Right forelimb (tissue), 1 donor: Measurements from ENCODE around the gene TMEM14A.
"Not testable (repeated sequence)": the region's sequence is repeated elsewhere in the genome, so short reads cannot be mapped to it uniquely, and the experiment has no call there.

Source experiments
- DNase-seq: peaks from one replicate; pipeline ENCODE4 v3.0.0-alpha.2; 2018

TMEM14A gene, protein sequence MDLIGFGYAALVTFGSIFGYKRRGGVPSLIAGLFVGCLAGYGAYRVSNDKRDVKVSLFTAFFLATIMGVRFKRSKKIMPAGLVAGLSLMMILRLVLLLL

DNA sequence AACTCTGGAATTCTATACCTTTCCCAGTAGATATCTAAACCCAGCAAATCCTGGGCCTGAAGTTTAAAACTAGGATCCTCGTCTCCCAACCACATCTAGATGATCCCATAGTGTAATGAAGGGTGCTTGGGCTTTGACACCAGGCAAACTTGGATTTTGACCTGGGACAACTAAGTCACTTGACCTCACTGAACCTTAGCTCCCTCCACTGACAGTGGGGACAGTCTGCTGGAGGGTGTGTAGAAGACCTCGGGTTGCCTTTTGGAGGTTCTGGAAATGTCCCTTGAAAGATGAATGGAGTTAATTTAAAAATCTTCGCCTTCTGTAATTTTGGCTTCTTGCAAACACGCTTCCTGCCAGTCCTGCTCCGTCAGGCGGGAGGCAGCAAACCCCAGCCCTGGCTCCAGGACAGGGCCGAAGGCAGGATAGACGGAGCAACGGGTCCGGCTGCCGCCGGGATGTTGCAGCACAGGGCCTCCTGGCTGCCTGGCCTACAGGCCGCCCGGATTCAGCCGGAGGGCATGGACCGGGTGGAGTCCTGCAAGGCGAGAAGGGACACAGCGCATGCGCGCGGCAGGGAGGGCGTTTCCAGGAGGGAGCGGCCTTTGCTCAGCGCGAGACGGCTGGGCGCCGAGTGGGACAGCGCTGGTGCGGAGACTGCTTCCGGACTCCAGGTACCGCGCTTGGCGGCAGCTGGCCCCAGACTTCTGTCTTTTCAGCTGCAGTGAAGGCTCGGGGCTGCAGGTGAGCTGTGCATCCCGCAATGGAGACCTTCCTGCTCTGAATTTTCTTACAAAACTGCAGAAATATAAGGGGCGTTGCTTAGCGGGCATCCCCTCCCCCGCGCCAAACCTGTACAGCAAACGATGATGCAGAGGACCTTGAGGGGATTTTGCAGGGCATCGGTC lies at the start of gene TMEM14A:
Gene TMEM14A, plus strand, starts transcription at position 612 of the 908 bp plus-strand sequence. CDS start 5,990 bp downstream, outside the sequence.
- peak; percentile 95 for DNase-seq

DNA sequence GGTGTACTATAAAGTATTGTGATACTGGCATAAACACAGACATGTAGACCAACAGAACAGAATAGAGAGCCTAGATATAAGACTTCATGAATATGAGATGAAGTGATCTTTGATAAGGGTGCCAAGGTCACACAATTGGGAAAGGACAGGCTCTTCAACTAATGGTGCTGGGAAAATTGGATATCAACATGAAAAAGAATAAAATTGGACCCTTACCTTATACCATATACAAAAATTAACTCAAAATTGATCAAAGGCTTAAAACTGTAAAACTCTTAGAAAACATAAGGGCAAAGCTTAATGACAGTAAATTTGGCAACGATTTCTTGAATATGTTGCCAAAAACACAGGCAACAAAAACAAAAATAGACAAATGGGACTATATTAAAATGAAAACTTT lies 49.3 kb upstream of the TMEM14A start:
- DNase-seq, result no peak

DNA sequence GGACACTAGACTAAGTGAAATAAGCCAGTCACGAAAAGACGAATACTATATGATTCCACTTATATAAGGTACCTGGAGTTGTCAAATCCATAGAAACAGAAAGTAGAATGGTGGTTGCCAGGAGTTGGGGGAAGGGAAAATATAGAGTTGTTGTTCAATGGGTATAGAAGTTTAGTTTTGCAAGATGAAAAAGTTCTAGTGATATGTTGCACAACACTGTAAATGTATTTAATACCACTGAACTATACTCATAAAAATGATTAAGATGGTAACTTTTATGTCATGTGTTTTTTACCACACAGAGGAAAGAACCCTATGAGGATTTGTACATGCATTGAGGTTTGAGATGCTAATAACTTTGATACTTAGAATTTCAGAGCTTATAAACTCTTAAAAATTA lies 48.1 kb upstream of the TMEM14A start:
- no peak for DNase-seq

DNA sequence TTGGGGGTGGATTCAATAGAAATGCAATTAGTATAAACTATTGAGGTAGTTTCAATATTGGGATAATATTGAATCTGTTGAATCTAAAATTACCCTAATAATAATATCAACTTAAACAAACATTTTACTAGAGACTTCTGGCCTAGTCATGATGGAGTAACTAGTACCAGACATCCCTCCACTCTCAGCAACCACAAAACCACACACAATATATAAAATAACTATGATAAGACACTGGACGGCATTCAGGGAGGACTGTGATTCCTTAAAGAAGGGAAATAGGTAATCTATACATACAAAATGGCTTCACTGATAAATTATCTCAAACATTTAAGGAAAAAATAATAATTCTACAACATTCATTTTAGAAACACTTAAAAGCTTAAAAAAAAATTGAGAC lies 38.9 kb upstream of the TMEM14A start:
- DNase-seq, result no peak

DNA sequence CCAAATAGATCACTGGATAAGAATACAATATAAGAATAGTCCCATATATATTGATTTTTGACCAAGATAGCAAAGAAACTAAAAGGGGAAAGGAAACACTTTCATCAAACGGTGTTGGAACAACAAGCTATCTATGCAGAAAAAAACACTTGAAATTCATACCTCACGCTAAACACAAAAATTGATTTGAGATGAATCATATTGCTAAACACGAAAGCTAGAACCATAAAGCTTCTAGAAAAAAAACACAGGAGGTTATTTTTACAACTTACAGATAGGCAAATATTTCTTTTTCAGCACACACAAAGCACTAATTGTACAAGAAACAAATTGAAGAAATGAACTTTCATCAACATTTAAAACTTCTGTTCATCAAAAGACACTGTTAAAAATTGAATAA lies 36.7 kb upstream of the TMEM14A start:
- no peak for DNase-seq

DNA sequence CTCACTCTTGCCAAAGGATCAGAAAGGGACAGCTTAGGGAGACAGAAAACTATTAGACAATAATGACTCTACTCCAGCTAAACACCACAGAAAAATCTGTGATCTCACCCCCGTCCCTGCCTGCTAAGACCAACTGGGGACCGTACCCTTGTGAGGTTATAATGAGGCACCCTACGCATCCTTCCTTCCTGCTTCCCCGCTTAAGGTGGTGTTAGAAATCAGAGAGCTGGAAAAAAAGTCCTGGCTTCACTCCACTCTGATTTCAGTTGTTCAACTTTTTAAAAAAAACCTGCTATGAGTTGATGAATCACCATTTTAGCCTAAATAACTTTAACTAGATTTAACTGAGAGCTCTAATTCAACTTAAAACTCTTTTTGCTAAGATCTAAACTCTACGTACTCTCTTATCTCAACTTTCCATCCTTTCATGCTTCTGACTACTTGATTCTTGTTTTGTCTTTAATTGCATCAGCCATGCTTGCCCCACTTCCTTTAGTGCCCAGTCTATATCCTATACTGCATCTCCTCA lies 35.8 kb upstream of the TMEM14A start:
- DNase-seq, result no peak

DNA sequence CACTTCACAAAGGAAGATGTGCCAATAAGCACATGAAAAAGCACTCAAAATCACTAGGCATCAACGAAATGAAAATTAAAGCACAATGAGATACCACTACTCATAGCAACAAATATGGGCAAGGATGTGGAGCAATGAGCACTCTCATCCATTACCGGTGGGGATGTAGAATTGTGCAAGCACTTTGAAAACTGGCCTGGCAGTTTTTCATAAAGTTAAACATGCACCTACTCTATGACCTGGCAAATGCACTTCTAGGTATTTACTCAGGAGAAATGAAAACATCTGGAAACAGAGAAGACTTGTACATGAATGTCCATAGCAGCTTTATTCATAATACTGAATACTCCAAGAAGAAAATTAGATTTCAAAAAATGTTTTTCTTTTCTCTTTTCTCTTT lies 34.1 kb upstream of the TMEM14A start:
- DNase-seq, result no peak

DNA sequence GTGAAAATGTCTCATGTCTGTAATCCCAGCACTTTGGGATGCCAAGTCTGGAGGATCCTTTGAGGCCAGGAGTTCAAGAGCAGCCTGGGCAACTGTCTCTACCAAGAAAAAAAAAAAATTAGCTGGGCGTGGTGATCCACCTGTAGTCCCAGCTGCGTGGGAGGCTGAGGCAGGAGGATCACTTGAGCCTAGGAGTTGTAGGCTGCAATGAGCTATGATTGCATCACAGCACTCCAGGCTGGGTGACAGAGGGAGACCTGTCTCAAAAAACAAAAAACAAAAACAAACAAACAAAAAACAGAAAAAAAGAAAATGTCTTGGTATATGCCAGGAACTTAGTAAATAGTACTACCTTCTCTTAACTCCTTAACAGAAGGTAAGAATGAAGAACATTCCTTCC lies 31.4 kb upstream of the TMEM14A start:
- no peak for DNase-seq

DNA sequence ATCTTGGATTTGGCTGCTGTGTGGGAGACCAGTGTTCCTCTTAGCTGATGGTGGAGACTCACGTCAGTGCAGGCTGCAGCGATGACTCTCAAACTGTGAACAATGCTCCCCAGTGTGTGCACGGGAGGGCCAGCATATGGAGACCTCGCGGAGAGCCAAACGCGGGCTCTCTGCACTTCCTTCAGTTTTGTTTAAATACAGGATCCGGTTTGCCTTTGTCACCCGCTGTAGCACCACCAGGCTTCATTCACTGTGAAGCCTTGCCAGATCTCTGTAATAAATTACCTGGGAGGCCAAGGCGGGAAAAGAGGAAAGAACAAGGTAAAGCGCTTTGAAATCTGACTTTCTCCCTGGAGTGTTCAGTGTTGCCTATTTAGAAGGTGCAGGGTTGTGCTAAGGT lies 30.7 kb upstream of the TMEM14A start:
- DNase-seq, result no peak

DNA sequence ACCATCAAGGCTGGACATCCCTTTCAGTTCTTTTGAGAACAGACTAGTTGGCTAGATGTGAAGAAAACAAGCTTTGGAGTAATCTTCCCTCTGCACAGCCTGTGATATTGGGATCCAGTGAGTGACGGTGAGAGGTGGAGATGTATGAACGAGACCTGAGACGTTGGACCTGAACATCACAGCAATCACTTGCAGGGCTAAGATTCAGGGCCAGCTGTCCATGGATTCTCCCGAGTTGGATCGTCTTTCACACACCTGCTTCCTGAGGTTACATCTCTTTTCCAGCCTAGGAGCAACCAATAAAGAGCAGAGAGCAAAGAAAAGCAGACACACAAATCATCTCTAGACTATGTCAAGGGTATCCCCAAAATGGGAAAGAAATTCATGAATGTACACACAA lies 30.0 kb upstream of the TMEM14A start:
- DNase-seq, result no peak

DNA sequence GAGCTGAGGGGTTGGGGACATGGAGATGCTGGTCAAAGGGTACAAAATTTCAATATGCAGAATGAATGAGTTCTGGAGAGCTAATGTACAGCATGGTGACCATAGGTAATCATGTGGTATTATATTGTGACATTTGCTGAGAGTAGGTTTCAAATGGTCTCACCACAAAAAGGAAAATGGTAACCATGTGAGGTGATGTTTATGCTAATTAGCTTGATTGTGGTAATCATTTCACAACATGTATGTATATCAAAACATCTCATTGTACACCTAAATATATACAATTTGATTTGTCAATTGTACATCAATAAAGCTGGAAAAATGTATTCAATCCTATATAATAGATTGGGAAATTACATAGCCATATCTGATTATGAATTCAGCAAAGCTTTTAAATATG lies 29.5 kb upstream of the TMEM14A start:
- no peak for DNase-seq

DNA sequence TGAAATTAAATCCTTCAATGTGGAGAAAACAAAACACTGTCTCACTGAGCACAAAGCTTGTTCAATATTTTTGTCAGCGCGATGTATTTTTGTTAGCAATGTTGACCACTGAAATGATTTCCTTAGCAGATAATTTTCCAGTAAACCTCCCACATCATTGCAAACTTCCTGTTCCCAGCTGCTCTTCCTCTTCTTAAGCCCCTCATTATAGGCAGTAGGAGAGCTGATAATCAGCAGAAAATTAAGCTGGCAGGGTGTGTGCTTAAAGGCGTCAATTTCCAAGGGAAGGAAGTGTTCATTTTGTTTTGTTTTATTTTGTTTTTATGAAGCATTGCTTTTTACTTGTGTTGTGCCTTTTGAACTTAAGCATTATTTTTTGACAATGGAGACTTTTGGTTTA lies 29.1 kb upstream of the TMEM14A start:
- DNase-seq, result no peak

DNA sequence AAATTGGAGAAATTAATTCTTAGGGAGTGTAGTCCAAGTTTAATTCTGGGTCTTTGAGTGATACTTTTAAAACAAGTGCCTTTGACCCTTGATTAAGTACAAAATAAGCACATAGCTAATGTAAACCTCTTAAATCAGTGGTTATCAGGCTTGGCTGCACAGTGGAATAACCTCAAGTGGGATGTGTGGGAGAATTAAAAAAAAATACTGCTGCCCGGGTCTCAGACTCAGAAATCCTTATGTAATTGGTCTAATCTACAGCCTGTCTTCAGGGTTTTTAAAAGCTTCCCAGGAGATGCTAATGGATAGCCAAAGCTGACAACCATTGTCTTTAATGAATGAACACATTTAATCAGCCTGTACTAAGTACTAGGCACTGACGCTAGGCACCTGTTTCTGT lies 28.5 kb upstream of the TMEM14A start:
- no peak for DNase-seq

DNA sequence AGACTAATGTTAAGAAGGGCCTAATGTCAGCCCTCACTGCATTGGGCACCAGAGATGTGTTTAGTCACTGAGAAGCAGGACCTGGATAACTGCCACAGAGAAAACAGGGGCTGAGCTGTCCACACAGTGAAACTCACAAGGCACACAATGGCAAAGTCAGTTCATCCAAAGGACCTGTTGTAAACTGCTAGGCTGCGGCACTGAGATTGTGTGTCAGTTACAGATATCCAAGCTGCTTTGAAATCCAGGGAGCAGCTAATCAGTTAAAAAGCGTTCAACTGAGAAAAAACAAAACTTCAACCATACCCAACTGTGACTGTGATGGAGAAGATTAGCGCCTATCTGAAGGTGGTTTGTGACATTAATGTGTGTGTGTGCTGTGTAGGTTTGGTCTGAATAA lies 27.8 kb upstream of the TMEM14A start:
- DNase-seq, result no peak

DNA sequence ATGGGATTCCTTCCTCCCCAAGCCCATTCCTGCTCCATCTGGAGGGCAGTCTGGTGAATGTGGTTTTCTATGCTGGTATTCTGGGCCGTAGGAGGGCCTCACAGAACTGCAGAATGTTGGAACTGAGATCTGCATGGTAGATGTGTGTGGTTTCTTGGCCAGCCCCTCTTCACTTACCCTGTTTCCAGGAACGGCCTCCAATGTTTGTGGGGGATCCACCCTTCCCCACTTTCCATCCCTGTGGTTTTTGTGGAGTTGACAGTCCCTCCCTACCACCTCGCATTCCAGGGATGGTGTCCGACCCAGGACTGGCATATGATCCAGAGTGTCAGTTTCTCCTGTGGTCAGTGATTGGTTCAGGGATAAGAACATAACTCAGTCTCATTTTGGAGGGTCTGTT lies 26.7 kb upstream of the TMEM14A start:
- DNase-seq, result peak; percentile 52

DNA sequence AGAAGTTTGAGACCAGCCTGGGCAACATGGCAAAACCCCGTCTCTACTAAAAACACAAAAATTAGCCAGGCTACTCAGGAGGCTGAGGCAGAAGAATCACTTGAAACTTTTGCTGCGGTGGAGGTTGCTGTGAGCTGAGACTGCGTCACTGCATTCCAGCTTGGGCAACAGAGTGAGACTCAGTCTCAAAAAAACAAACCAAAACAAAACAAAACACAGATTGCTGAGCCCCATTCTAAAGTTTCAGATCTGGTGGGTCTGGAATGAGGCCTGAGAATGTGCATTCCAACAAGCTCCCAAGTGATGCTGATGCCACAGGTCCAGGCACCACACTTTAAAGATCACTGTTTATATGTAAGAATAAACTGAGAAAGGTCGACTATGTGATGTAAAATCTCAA lies 24.9 kb upstream of the TMEM14A start:
- no peak for DNase-seq

DNA sequence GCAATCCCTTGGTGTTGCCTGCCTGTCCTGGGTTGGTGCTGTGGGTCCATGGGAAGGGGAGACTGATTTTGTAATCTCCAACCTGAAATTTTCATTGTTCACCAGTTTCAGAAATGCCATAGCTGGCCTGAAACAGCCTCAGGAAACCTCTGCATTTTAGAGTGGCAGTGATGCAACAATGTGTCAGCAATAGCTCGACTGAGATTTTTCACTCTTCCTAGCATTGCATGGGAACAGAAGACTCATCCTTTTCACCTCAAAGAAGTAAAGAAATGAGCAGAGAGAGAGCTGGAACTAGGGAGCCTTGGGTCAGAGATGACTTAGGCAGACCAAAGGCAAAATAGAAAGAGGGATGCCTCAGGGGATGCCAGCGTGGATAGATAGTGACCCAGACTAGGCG lies 23.7 kb upstream of the TMEM14A start:
- DNase-seq, result no peak

DNA sequence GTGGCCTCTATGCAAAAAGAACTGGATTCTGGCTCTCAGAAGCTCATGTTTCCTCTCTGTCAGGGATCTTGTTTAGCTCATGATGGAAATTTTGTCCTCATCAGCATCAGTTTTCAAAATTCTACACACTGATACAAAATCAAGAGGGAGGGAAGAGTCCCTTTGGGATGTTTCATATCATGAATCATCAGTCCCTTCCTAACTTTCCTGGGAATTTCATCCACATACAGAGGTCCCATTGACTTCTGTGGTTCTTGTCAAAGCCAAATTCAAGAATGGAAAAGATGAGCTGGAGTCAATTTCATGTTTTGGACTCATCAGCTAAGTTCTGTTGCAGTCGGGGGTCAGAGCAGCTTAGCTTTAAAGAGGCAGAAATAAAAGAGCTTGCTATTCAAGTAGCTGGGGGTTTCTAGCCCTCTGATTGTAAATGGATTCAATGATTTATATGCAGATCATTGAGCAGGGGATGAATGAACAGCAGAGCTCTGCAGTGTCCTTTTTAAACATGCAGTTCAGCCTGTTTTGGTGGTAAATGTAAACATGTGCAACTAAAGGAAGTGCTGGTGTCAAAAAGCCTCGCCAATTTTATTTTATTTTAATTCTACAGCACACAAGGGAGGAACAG lies 21.3 kb upstream of the TMEM14A start:
- no peak for DNase-seq

DNA sequence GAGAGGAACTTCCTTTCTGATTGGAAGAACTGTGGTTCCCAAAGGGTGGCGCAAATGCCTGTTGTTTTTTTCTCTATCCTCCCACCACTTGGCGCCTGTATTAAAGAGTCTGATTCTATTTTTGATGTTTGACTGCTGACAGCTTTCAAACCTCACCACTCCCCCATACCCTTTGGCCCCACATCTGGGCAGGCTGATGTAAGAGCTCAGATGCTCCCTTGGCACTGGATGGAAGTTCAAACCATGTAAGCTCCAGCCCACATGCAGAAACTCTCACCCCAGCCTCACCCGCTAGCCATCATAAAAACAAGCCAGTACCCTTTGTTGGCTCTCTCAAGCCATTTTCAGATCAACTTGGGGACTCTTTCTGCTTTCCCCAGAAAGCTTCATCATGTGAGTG lies 20.0 kb upstream of the TMEM14A start:
- DNase-seq, result no peak

DNA sequence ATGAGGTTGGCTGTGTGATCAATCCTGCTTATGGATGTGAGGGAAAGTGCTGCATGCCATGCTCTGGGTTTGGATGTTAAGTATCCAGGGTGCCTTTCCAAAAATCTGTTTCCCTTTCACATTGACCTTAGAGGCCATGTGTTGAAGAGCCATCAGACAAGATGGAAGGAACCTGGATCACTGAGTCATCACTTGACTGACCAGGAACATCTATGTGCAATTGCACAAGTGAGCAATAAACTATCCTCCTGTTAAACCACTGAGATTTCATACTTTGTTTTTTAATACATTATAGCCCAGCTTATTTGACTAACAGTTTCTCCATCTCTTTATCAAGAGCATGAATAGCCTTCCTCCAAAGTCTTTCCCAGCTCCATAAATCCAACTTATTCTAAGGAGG lies 17.8 kb upstream of the TMEM14A start:
- DNase-seq, result no peak

DNA sequence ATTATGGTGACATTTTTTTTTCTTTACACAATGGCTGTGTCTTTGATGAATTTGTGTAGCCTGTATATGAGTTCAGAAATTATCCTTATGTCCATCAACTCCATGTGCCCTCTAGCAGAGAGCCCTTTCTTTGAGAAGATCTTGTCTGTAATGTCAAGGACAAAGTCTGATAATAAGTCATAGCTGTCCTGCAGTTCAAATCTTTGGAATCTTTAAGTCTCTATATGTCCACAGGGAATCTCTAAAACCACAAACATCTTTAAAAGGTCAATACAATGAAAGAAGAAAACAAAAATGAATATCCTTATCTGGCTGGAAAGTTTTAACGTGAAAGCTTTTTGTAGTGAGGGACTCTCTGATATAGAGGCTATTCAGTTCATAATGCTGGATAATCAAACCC lies 16.9 kb upstream of the TMEM14A start:
- DNase-seq, result no peak

DNA sequence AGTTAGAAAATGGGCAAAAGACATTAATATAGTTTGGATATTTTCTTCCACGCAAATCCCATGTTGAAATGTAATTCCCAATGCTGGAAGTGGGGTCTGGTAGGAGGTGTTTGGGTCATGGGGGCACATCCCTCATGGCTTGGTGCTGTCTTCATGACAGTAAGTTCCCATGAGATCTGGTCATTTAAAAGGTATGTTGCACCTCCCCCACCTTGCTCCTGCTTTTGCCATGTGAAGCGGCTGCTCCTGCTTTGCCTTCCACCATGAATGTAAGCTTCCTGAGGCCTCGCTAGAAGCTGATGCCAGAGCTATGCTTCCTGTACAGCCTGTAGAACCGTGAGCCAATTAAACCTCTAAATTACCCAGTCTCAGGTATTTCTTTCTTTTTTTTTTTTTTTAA lies 16.3 kb upstream of the TMEM14A start:
- no peak for DNase-seq

DNA sequence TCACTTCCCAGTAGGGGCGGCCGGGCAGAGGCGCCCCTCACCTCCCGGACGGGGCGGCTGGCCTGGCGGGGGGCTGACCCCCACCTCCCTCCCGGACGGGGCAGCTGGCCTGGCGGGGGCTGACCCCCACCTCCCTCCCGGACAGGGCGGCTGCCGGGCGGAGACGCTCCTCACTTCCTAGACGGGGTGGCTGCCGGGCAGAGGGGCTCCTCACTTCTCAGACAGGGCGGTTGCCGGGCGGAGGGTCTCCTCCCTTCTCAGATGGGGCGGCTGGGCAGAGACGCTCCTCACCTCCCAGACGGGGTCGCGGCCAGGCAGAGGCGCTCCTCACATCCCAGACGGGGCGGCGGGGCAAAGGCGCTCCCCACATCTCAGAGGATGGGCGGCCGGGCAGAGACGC lies 15.0 kb upstream of the TMEM14A start:
- DNase-seq, result not testable (repeated sequence)

DNA sequence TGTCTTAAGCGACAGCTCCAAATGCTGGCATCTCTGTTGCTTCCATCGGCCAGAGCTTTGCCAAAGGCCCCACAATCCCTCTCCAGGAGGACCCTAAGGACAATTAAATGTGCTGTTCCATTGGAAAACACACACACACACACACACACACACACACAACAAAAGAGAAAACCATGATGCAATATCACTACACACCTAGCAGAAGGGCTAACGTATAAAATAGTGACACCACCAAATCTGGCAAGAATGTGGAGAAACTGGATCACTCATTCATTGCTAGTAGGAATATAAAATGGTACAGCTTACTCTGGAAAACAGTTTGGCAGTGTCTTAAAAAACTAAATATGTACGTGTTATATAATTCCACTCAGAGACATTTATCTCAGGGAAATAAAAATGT lies 13.0 kb upstream of the TMEM14A start:
- DNase-seq, result no peak
